Astrocyte (in vitro differentiated cells and primary cell): Measurements from ENCODE around the gene MEI4.

Experiments used
- EZH2 ChIP-seq: IDR thresholded peaks from 2 replicates; pipeline ENCODE4 v1.6.1; 2012; ENCODE audit warnings: mild to moderate bottlenecking, low read length, inconsistent platforms; ENCODE audit not compliant: insufficient read depth
- TF ChIP-seq, protein P1 (sequence below): IDR thresholded peaks from 2 replicates; pipeline ENCODE4 v1.5.1; 2011; ENCODE audit warnings: low read depth, mild to moderate bottlenecking, inconsistent platforms, low read length, moderate library complexity; ENCODE audit not compliant: insufficient read depth

DNA sequence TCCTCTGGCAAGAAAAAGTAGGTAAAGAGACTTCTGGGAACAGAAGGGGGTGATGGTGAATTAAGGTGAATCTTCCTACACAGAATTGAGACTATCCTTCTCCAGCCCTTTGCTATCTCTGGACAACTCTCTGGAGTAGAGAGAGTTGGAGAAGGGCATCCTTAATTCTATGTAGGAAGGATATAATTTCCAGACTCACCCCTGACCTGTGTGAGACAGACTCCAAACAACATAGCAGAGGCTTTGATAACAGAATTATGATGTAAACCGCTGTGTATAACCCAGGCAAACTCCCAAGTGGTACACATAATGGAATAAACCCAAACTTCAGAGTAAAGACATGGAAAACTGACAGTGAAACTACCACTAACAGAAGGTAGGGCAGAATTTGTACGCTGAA is 186.5 kb downstream of the MEI4 start:
- TF ChIP-seq, protein P1, sequence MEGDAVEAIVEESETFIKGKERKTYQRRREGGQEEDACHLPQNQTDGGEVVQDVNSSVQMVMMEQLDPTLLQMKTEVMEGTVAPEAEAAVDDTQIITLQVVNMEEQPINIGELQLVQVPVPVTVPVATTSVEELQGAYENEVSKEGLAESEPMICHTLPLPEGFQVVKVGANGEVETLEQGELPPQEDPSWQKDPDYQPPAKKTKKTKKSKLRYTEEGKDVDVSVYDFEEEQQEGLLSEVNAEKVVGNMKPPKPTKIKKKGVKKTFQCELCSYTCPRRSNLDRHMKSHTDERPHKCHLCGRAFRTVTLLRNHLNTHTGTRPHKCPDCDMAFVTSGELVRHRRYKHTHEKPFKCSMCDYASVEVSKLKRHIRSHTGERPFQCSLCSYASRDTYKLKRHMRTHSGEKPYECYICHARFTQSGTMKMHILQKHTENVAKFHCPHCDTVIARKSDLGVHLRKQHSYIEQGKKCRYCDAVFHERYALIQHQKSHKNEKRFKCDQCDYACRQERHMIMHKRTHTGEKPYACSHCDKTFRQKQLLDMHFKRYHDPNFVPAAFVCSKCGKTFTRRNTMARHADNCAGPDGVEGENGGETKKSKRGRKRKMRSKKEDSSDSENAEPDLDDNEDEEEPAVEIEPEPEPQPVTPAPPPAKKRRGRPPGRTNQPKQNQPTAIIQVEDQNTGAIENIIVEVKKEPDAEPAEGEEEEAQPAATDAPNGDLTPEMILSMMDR: no peak
- TF ChIP-seq EZH2: no peak
